HG02938 (cell line): ENCODE measurements around the gene GET4.

Experiments
- ATAC-seq: cut with Tn5 transposase; IDR thresholded peaks from one replicate; pipeline ENCODE4 v1.9.1; 2021; ENCODE audit warnings: mild to moderate bottlenecking, moderate library complexity; ENCODE audit not compliant: unreplicated experiment

Gene GET4

GRCh38 chr7:876077-876971, at the start of gene GET4:
TSS of gene GET4 (plus strand) at chr7:876554. CDS start at chr7:876646, 92 bp downstream.
- ATAC-seq, result peak; percentile 61

GRCh38 chr7:828793-829561, 47.4 kb upstream of the GET4 start:
- ATAC-seq, result no peak

- ATAC-seq, result no peak
Observed at GRCh38 chr7:830069-830468, 46.3 kb upstream of the GET4 start.

GRCh38 chr7:831596-832166, 44.7 kb upstream of the GET4 start:
- ATAC-seq, result peak; percentile 62

- ATAC-seq, result peak; percentile 40
Observed at GRCh38 chr7:832167-832967, 44.0 kb upstream of the GET4 start, which contains the start of gene SUN1. TSS of gene SUN1 (plus strand) at chr7:832476. CDS start at chr7:832525, 49 bp downstream.

- no peak for ATAC-seq
Observed at GRCh38 chr7:832968-833424, 43.4 kb upstream of the GET4 start.

GRCh38 chr7:833601-834258, 42.6 kb upstream of the GET4 start:
- ATAC-seq, result no peak

GRCh38 chr7:834277-834676, 42.1 kb upstream of the GET4 start:
- ATAC-seq, result no peak

GRCh38 chr7:835021-835420, 41.3 kb upstream of the GET4 start:
- ATAC-seq, result no peak

- ATAC-seq, result no peak
Observed at GRCh38 chr7:835485-836401, 40.6 kb upstream of the GET4 start.

- no peak for ATAC-seq
Observed at GRCh38 chr7:836429-836828, 39.9 kb upstream of the GET4 start.

GRCh38 chr7:837001-837400, 39.4 kb upstream of the GET4 start:
- no peak for ATAC-seq

- ATAC-seq, result no peak
Observed at GRCh38 chr7:840001-840600, 36.3 kb upstream of the GET4 start.

GRCh38 chr7:841943-842342, 34.4 kb upstream of the GET4 start:
- ATAC-seq, result no peak

- no peak for ATAC-seq
Observed at GRCh38 chr7:842431-843031, 33.8 kb upstream of the GET4 start.

- no peak for ATAC-seq
Observed at GRCh38 chr7:843230-843629, 33.1 kb upstream of the GET4 start.

GRCh38 chr7:844043-844442, 32.3 kb upstream of the GET4 start:
- no peak for ATAC-seq

GRCh38 chr7:844514-844913, 31.8 kb upstream of the GET4 start:
- no peak for ATAC-seq
